ENCODE measurements around the gene PIK3CG. TPM values are rescaled to one million over a fixed set of nuclear protein-coding genes. Genes with fewer than 3 reads are reported as not detected.
A peak's percentile ranks its signal among the peaks of the same experiment; 100 is the strongest.
"Not testable (repeated sequence)": the region's sequence is repeated elsewhere in the genome, so short reads cannot be mapped to it uniquely, and the experiment has no call there.

The PIK3CG gene
- total RNA-seq, 1 donor from 2014 or later = not detected

DNA sequence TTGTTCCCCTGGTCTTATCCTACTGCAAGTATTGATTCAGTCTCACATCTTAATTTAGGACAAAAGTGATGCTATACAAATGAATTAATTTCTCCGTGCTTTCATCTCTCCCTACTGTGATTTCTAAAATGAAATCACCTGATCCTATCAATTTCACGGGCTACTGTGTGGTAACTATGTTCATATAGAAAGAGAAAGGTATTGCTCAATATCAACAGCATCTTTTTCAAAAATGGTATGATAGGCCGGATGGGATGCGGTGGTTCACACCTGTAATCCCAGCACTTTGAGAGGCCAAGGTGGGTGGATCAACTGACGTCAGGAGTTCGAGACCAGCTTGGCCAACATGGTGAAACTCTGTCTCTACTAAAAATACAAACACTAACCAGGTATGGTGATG is 71.2 kb downstream of the PIK3CG start:
- no peak overlapping the region for H3K27ac Mint-ChIP-seq
- H3K4me3 Mint-ChIP-seq = no peak overlapping the region
- no peaks in the 10 kb centered on the region for H3K27me3 Mint-ChIP-seq
- DNase-seq (ENCODE audit: extremely low spot score, unreplicated experiment) = no peak
- no peaks in the 10 kb centered on the region for H3K36me3 Mint-ChIP-seq
- no peaks in the 10 kb centered on the region for H3K4me1 Mint-ChIP-seq (ENCODE audit: unreplicated experiment)
- H3K9me3 Mint-ChIP-seq = no peaks in the 10 kb centered on the region
- no peak for TF ChIP-seq CTCF (conservative IDR thresholded peaks at IDR 0.05)

- H3K4me3 Mint-ChIP-seq; H3K9me3 Mint-ChIP-seq; H3K36me3 Mint-ChIP-seq; H3K4me1 Mint-ChIP-seq (ENCODE audit: unreplicated experiment); H3K27ac Mint-ChIP-seq; H3K27me3 Mint-ChIP-seq; DNase-seq (ENCODE audit: extremely low spot score, unreplicated experiment): not testable (repeated sequence)
Measured at GRCh38 chr7:106938122-106938521, 73.0 kb downstream of the PIK3CG start.

- H3K4me1 Mint-ChIP-seq (ENCODE audit: unreplicated experiment) = no peaks in the 10 kb centered on the region
- no peaks in the 10 kb centered on the region for H3K36me3 Mint-ChIP-seq
- no peak overlapping the region for H3K27ac Mint-ChIP-seq
- H3K9me3 Mint-ChIP-seq = no peaks in the 10 kb centered on the region
- no peak for TF ChIP-seq CTCF (conservative IDR thresholded peaks at IDR 0.05)
- H3K4me3 Mint-ChIP-seq = no peak overlapping the region
- DNase-seq (ENCODE audit: extremely low spot score, unreplicated experiment) = no peak
- H3K27me3 Mint-ChIP-seq = no peaks in the 10 kb centered on the region
Measured at GRCh38 chr7:106938803-106939202, 73.7 kb downstream of the PIK3CG start.

DNA sequence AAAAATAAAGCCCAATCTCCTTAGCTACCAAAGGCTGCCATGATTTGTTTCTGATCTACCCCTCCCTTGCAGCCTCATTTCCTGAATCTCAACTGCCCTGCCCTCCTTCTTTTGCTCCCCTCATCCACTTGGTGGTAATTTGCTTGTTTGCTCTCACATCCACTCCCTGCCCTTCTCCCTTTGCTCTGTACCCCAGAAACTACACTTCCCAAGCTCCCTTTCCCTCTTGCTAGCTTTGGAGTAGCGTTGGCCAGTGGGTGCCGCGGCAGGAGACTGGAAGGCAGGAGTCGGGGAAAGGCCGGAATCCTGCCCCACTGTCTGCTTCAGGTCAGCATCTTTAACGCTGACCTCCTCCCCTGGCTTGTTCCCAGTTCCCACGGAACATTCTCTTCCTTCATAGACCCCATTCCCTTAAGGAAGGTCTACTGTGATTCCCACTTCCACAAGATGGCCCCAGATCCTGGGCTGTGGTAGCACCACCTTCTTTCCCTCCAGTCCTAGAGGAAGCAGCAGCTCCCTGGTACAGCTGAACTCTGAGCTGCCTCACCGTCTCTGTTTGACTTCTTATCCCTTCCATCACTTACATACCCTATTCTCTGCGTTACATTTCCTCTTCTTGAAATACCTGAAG is 79.1 kb downstream of the PIK3CG start:
- no peak for DNase-seq (ENCODE audit: extremely low spot score, unreplicated experiment)
- peaks cover 16% of the 10 kb centered on the region for H3K27me3 Mint-ChIP-seq
- no peaks in the 10 kb centered on the region for H3K36me3 Mint-ChIP-seq
- no peak for TF ChIP-seq CTCF (conservative IDR thresholded peaks at IDR 0.05)
- H3K4me1 Mint-ChIP-seq (ENCODE audit: unreplicated experiment) = no peaks in the 10 kb centered on the region
- no peaks in the 10 kb centered on the region for H3K9me3 Mint-ChIP-seq
- H3K4me3 Mint-ChIP-seq = no peak overlapping the region
- H3K27ac Mint-ChIP-seq = no peak overlapping the region

DNA sequence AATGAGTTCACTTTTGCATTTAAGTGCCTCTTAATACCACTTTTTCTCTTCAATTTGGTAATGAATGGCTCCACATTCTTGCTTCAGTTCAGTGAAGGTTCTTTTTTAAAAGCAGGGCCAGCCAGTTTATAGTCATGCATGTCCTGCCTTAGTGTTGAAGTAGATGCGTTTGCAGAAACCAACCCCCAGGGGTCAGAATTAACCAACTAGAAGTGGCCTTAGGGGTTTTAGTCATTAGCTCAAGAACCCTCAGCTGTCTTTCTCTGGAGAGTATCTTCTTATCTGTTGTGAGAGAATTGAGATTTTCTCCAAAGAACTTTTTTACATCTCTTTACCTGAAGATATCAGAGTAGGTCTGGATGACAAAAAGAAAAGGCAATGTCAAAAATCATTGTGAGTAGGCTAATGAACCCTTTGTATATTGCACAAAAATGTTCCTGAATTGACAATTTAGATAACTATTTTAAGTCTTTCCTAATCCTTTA is 82.2 kb downstream of the PIK3CG start:
- peak; percentile 79 for TF ChIP-seq CTCF (conservative IDR thresholded peaks at IDR 0.05)
- no peak for DNase-seq (ENCODE audit: extremely low spot score, unreplicated experiment)
- Mint-ChIP-seq H3K27ac (no peak overlapping the region), H3K4me1 (ENCODE audit: unreplicated experiment) (peaks cover 7% of the 10 kb centered on the region), H3K27me3 (peaks cover 17% of the 10 kb centered on the region), H3K9me3 (no peaks in the 10 kb centered on the region), H3K36me3 (no peaks in the 10 kb centered on the region), H3K4me3 (no peak overlapping the region)

GRCh38 chr7:106952001-106952657 is 87.0 kb downstream of the PIK3CG start:
- TF ChIP-seq CTCF (conservative IDR thresholded peaks at IDR 0.05) = no peak
- peaks cover 9% of the 10 kb centered on the region for H3K27me3 Mint-ChIP-seq
- H3K9me3 Mint-ChIP-seq = no peaks in the 10 kb centered on the region
- no peak overlapping the region for H3K4me3 Mint-ChIP-seq
- no peak overlapping the region for H3K27ac Mint-ChIP-seq
- DNase-seq (ENCODE audit: extremely low spot score, unreplicated experiment) = no peak
- peaks cover 9% of the 10 kb centered on the region for H3K4me1 Mint-ChIP-seq (ENCODE audit: unreplicated experiment)
- H3K36me3 Mint-ChIP-seq = no peaks in the 10 kb centered on the region

Measured in type B pancreatic cell (in vitro differentiated cells).